Raji (cell line): ENCODE data around the gene ASXL2.

Experiments
- POLR2A ChIP-seq: IDR thresholded peaks from 2 replicates; pipeline ENCODE4 v1.6.1; 2011; ENCODE audit warnings: low read depth, low read length, control low read depth; ENCODE audit not compliant: insufficient read depth

The ASXL2 gene

GRCh38 chr2:25726522-25726921 is 151.8 kb downstream of the ASXL2 start:
- TF ChIP-seq POLR2A: no peak

DNA sequence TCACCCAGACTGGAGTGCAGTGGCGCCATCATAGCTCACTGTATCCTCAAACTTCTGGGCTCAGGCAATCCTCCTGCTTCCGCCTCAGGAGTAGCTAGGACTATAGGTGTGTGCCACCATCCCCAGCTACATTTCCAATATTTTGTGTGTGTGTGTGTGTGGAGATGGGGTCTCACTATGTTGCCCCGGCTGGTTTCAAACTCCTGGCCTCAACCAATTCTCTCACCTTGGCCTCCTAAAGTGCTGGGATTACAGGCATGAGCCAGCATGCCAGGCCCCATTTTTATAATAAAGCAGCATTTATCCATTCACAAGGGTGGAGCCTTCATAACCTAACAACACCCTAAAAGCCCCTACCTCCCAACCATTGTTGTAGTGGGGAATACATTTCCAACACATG is 152.4 kb downstream of the ASXL2 start:
- no peak for TF ChIP-seq POLR2A

DNA sequence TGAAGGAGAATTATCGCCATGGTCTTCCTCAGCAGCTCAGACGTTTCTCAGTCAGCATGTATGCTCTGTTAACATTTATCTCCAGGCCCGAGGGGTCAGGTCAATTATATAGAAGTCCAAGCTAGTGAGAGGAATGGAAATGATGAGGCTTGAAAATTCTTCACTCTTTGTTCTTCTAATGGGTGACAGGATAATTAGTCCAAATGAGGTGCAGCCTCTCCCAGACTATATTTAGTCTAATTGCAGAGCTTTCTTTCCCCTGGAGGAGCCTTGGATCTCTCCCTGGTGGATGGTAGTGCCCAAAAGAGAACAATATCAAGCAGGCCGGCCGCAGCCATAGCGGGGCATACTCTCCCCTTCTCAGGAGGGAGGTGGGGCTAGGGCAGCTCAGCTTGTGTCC is 153.5 kb downstream of the ASXL2 start:
- TF ChIP-seq POLR2A: no peak

GRCh38 chr2:25722224-25722623 is 156.1 kb downstream of the ASXL2 start:
- TF ChIP-seq POLR2A: no peak

GRCh38 chr2:25720575-25720974 is 157.7 kb downstream of the ASXL2 start:
- no peak for TF ChIP-seq POLR2A

GRCh38 chr2:25714740-25715139 is 163.5 kb downstream of the ASXL2 start:
- no peak for TF ChIP-seq POLR2A

- no peak for TF ChIP-seq POLR2A
Observed at GRCh38 chr2:25712455-25712854, 165.8 kb downstream of the ASXL2 start.

DNA sequence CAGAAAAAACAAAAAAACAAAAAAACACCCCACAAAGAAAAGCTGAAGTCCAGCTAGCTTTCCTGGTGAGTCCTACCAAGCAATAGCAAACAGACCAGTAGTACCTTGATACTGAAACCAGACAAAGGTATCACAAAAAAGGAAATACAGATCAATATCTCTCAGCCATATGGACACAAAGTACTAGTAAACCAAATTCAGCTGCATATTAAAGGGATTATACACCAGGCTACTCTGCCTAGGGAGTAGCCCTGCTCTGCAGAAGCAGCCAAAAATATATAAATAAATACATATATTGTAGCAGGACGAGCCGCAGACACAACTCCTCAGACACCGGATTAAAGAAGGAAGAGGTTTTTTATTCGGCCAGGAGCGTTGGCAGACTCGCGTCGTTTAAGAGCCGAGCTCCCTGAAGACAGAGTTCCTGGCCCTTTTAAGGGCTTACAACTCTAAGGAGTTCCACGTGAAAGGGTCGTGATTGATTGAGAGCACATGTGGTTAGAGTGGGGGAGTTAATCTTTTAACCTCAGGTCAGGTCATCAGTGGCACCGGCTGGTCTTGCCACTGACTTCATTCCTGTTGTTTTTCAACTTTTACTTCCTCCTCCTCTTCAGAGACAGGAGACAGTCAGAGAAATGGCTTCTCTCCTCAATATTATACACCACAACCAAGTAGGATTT is 166.5 kb downstream of the ASXL2 start:
- no peak for TF ChIP-seq POLR2A

- no peak for TF ChIP-seq POLR2A
Observed at GRCh38 chr2:25710750-25711149, 167.5 kb downstream of the ASXL2 start.

DNA sequence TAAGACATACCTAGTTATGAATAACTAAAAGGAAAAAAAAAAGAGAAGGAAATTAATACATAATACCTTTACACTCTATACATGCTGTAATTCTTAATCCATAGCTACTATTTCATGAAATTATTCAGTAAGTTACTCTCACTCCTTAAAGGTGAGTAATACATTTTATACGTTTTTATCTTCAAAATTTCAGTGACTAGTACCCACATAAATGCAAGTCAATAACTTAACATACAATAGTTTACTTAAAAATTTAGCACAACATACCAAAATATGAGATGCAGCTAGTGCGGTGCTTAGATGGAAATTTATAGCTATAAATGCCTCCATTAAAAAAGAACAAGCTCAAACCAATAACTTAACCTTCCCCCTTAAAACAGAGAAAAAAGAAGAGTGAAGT is 168.9 kb downstream of the ASXL2 start:
- no peak for TF ChIP-seq POLR2A

GRCh38 chr2:25707927-25708590 is 170.2 kb downstream of the ASXL2 start:
- TF ChIP-seq POLR2A: no peak

- no peak for TF ChIP-seq POLR2A
Observed at GRCh38 chr2:25701801-25702200, 176.5 kb downstream of the ASXL2 start.

DNA sequence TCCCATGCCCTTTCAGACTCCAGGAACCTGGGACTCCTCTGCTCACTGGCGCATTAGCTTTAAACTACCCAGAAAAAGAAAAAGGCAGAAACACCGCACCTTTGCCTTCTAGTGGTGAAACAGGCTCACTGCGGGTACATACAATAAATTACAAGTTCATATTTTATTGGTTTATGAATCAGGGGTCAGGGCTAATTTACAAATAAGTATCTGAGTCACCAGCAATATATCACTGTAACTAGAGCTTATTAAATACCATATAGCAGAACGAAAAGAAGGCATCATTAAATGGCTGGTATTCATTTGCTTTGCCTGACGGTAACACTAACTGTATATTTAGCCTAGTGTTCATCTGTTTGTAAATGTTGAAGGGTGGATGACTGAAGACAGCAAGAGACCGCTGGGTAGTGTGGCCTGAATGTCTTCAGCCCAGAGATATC is 178.0 kb downstream of the ASXL2 start:
- TF ChIP-seq POLR2A: no peak

- TF ChIP-seq POLR2A: no peak
Observed at GRCh38 chr2:25699216-25699615, 179.1 kb downstream of the ASXL2 start.

- TF ChIP-seq POLR2A: no peak
Observed at GRCh38 chr2:25698752-25699151, 179.5 kb downstream of the ASXL2 start.

GRCh38 chr2:25697559-25698341 is 180.5 kb downstream of the ASXL2 start:
- TF ChIP-seq POLR2A: no peak
